IMR-90 (cell line): ENCODE data around the gene ELF2. TPM values are rescaled to one million over a fixed set of nuclear protein-coding genes. Genes with fewer than 3 reads are reported as not detected.

Source experiments
- ATAC-seq: fragments of 200-7000 bp; cut with Tn5 transposase; 2 replicates; pipeline ENCODE4 v1.9.1; 2020; ENCODE audit warnings: low read depth, mild to moderate bottlenecking, moderate library complexity
- BruUV-seq: library from RNA; stranded (reverse); fragments of 400-500 nt; replicated peaks from 2 replicates; lab custom pipeline; 2021; lab: Mats Ljungman, UMichigan
- CTCF ChIA-PET: fragments of 300-600 bp; formaldehyde crosslinking; extraction: SDS; loops from one replicate; lab custom pipeline; 2021; ENCODE audit warnings: antibody characterized with exemption; lab: Yijun Ruan, JAX
- POLR2A ChIA-PET: fragments of 300-600 bp; sonication (Branson Sonifier 250); formaldehyde crosslinking; loops from one replicate; lab custom pipeline; 2022; ENCODE audit warnings: antibody characterized with exemption; ENCODE audit not compliant: unreplicated experiment; lab: Charles Lee
- DNase-seq: peaks from one replicate; pipeline ENCODE4 v3.0.0; 2013
- H2AFZ ChIP-seq: replicated peaks from 2 replicates; pipeline ENCODE3; 2013; ENCODE audit warnings: low read length, mild to moderate bottlenecking; ENCODE audit not compliant: poor library complexity
- H2AK5ac ChIP-seq: 2 replicates; pipeline ENCODE4 v1.6.1; 2013; ENCODE audit warnings: low read depth, low read length, inconsistent platforms
- H2AK9ac ChIP-seq: replicated peaks from 2 replicates; pipeline ENCODE3; 2013; ENCODE audit warnings: mild to moderate bottlenecking, low read depth, low read length, moderate library complexity; ENCODE audit not compliant: poor library complexity
- H2BK120ac ChIP-seq: 2 replicates; pipeline ENCODE4 v1.6.1; 2013; ENCODE audit warnings: low read depth, low read length, inconsistent platforms
- H2BK15ac ChIP-seq: 3 replicates; pipeline ENCODE4 v1.6.1; 2013; ENCODE audit warnings: low read depth, low read length, inconsistent platforms
- H2BK20ac ChIP-seq: 2 replicates; pipeline ENCODE4 v1.6.1; 2013; ENCODE audit warnings: low read depth, mild to moderate bottlenecking, inconsistent platforms, low read length, moderate library complexity
- H2BK5ac ChIP-seq: 2 replicates; pipeline ENCODE4 v1.6.1; 2013; ENCODE audit warnings: mild to moderate bottlenecking, low read depth, low read length, inconsistent platforms; ENCODE audit not compliant: poor library complexity, severe bottlenecking
- H3K14ac ChIP-seq: replicated peaks from 2 replicates; pipeline ENCODE4 v1.6.1; 2013; ENCODE audit warnings: low read depth, low read length, inconsistent platforms
- H3K18ac ChIP-seq: 2 replicates; pipeline ENCODE4 v1.6.1; 2013; ENCODE audit warnings: low read depth, low read length, control low read depth
- H3K23ac ChIP-seq: 2 replicates; pipeline ENCODE4 v1.6.1; 2013; ENCODE audit warnings: low read depth, low read length, inconsistent platforms
- H3K27ac ChIP-seq: 2 replicates; pipeline ENCODE4 v1.5.1; 2013; ENCODE audit warnings: mild to moderate bottlenecking, control low read depth, low read length; ENCODE audit not compliant: insufficient read depth
- H3K27me3 ChIP-seq: 2 replicates; pipeline ENCODE4 v1.6.1; 2013; ENCODE audit warnings: low read length; ENCODE audit not compliant: control insufficient read depth, insufficient read depth
- H3K36me3 ChIP-seq: 2 replicates; pipeline ENCODE4 v1.6.1; 2013; ENCODE audit warnings: low read length, mixed read lengths; ENCODE audit not compliant: control insufficient read depth, insufficient read depth
- H3K4ac ChIP-seq: 2 replicates; pipeline ENCODE4 v1.6.1; 2013; ENCODE audit warnings: low read depth, low read length, inconsistent platforms
- H3K4me1 ChIP-seq: 2 replicates; pipeline ENCODE4 v1.6.1; 2013; ENCODE audit warnings: low read length, mixed read lengths; ENCODE audit not compliant: control insufficient read depth, insufficient read depth
- H3K4me2 ChIP-seq: 2 replicates; pipeline ENCODE4 v1.6.1; 2013; ENCODE audit warnings: low read depth, mild to moderate bottlenecking, control low read depth, low read length, moderate library complexity
- H3K4me3 ChIP-seq: 2 replicates; pipeline ENCODE4 v1.5.1; 2013; ENCODE audit warnings: low read depth, mild to moderate bottlenecking, control low read depth, low read length, moderate library complexity; ENCODE audit not compliant: insufficient read depth
- H3K56ac ChIP-seq: 2 replicates; pipeline ENCODE4 v1.6.1; 2013; ENCODE audit warnings: low read length, inconsistent platforms; ENCODE audit not compliant: insufficient read depth; ENCODE audit errors: extremely low read depth
- H3K79me1 ChIP-seq, 2 experiments: 2 replicates each; pipeline ENCODE4 v1.6.1; 2013; ENCODE audit warnings: low read length in 2 of 2, inconsistent platforms in 1 of 2, low read depth in 1 of 2
- H3K9ac ChIP-seq: 2 replicates; pipeline ENCODE4 v1.6.1; 2013; ENCODE audit warnings: low read depth, low read length, control low read depth
- H3K9me1 ChIP-seq: 2 replicates; pipeline ENCODE4 v1.6.1; 2013; ENCODE audit warnings: low read length, inconsistent platforms; ENCODE audit not compliant: insufficient read depth
- H3K9me3 ChIP-seq: 2 replicates; pipeline ENCODE4 v1.6.1; 2013; ENCODE audit warnings: low read length; ENCODE audit not compliant: control insufficient read depth, insufficient read depth
- H4K20me1 ChIP-seq: 2 replicates; pipeline ENCODE4 v1.6.1; 2013; ENCODE audit warnings: low read length, inconsistent platforms; ENCODE audit not compliant: insufficient read depth
- H4K5ac ChIP-seq: 2 replicates; pipeline ENCODE4 v1.6.1; 2013; ENCODE audit warnings: mild to moderate bottlenecking, low read depth, low read length, control low read depth
- H4K8ac ChIP-seq, 2 experiments: 2 replicates each; pipeline ENCODE4 v1.6.1; 2013; ENCODE audit warnings: low read depth in 2 of 2, low read length in 2 of 2, control low read depth in 1 of 2, inconsistent platforms in 1 of 2
- H4K91ac ChIP-seq: 2 replicates; pipeline ENCODE4 v1.6.1; 2013; ENCODE audit warnings: low read depth, low read length, inconsistent platforms; ENCODE audit not compliant: insufficient read depth
- BHLHE40 ChIP-seq: fragments of 150-350 bp; IDR thresholded peaks from 2 replicates; pipeline ENCODE4 v1.6.1; 2016; ENCODE audit warnings: mild to moderate bottlenecking, low read depth, low read length
- CEBPB ChIP-seq: IDR thresholded peaks from 2 replicates; pipeline ENCODE4 v1.6.1; 2012; ENCODE audit warnings: low read depth, low read length, improper control_type of control experiment
- CHD1 ChIP-seq: IDR thresholded peaks from 2 replicates; pipeline ENCODE4 v1.6.1; 2012; ENCODE audit warnings: low read depth, low read length, improper control_type of control experiment
- FOS ChIP-seq: fragments of 150-350 bp; IDR thresholded peaks from 2 replicates; pipeline ENCODE4 v1.6.1; 2016; ENCODE audit warnings: low read depth, low read length
- MAFK ChIP-seq: IDR thresholded peaks from 2 replicates; pipeline ENCODE4 v1.6.1; 2012; ENCODE audit warnings: low read depth, low read length, improper control_type of control experiment
- MAZ ChIP-seq: IDR thresholded peaks from 2 replicates; pipeline ENCODE4 v1.6.1; 2012; ENCODE audit warnings: low read depth, mild to moderate bottlenecking, low read length, improper control_type of control experiment, moderate library complexity, borderline replicate concordance
- MXI1 ChIP-seq: IDR thresholded peaks from 2 replicates; pipeline ENCODE4 v1.6.1; 2012; ENCODE audit warnings: low read depth, mild to moderate bottlenecking, low read length, moderate library complexity, borderline replicate concordance
- NFE2L2 ChIP-seq: fragments of 150-350 bp; IDR thresholded peaks from 2 replicates; pipeline ENCODE4 v1.6.1; 2016; ENCODE audit warnings: low read depth, mild to moderate bottlenecking, low read length
- POLR2A ChIP-seq: IDR thresholded peaks from 2 replicates; pipeline ENCODE4 v1.6.1; 2012; ENCODE audit warnings: mild to moderate bottlenecking, low read depth, low read length
- RAD21 ChIP-seq: IDR thresholded peaks from 2 replicates; pipeline ENCODE4 v1.6.1; 2012; ENCODE audit warnings: low read length, improper control_type of control experiment
- RCOR1 ChIP-seq: IDR thresholded peaks from 2 replicates; pipeline ENCODE4 v1.6.1; 2012; ENCODE audit warnings: mild to moderate bottlenecking, low read length, improper control_type of control experiment; ENCODE audit not compliant: insufficient replicate concordance
- RFX5 ChIP-seq: IDR thresholded peaks from 2 replicates; pipeline ENCODE4 v1.8.0; 2012; ENCODE audit warnings: low read depth, mild to moderate bottlenecking, low read length, moderate library complexity
- SMC3 ChIP-seq: fragments of 150-350 bp; IDR thresholded peaks from 2 replicates; pipeline ENCODE4 v1.6.1; 2016; ENCODE audit warnings: low read depth, mild to moderate bottlenecking, antibody characterized with exemption, low read length, moderate library complexity
- WGBS, 2 experiments: methylation state at CpG; one replicate each; pipeline versions ENCODE4 v1.1.5 to v1.1.7; 2013; ENCODE audit warnings: missing lambda C conversion rate in 2 of 2; ENCODE audit not compliant: insufficient read length in 1 of 2; ENCODE audit errors: extremely low coverage in 2 of 2; 5-methylcytosine and 5-hydroxymethylcytosine counted together
- dilution Hi-C: fragments of 300-500 bp; cut with HindIII; formaldehyde crosslinking; loops from one replicate; pipeline ENCODE4 v1.14.3; 2018; ENCODE audit warnings: low sequenced_read_pairs; ENCODE audit not compliant: unreplicated experiment
- in situ Hi-C: fragments of 300-500 bp; cut with MboI; formaldehyde crosslinking; loops from 3 replicates; pipeline ENCODE4 v1.14.3; 2019; ENCODE audit warnings: low sequenced_read_pairs, inconsistent platforms, mixed read lengths
- intact Hi-C: fragments of 100-400 bp; cut with micrococcal nuclease; formaldehyde crosslinking; loops from 2 replicates; pipeline ENCODE4 v1.10.0; 2022
- polyA plus RNA-seq, 3 experiments: library from polyadenylated mRNA; depleted of rRNA; stranded (reverse); fragments of >200 nt; gene quantifications; 2 replicates each; pipeline ENCODE4 v1.2.3, GENCODE V29; 2012; ENCODE audit warnings: low replicate concordance in 1 of 3
- total RNA-seq: library from RNA; depleted of rRNA; stranded (reverse); fragments of >200 nt; gene quantifications from 2 replicates; pipeline ENCODE4 v1.2.3, GENCODE V29; 2012
- TF ChIP-seq, protein P1 (sequence below): conservative IDR thresholded peaks from 2 replicates; pipeline ENCODE4 v1.5.1; 2012; ENCODE audit warnings: mild to moderate bottlenecking, low read depth, low read length, improper control_type of control experiment
- TF ChIP-seq, protein P2 (sequence below): fragments of 150-350 bp; IDR thresholded peaks from 2 replicates; pipeline ENCODE4 v1.6.1; 2016; ENCODE audit warnings: low read depth, mild to moderate bottlenecking, low read length, moderate library complexity, borderline replicate concordance
- TF ChIP-seq, protein P3 (sequence below): fragments of 150-350 bp; IDR thresholded peaks from 2 replicates; pipeline ENCODE4 v1.6.1; 2017; ENCODE audit warnings: mild to moderate bottlenecking, antibody characterized with exemption, low read length, low read depth

Gene ELF2
- total and polyA plus RNA-seq, 2 of the 4 experiments (the other 2 are of a cell fraction), result 14.5 to 42.3 TPM

DNA sequence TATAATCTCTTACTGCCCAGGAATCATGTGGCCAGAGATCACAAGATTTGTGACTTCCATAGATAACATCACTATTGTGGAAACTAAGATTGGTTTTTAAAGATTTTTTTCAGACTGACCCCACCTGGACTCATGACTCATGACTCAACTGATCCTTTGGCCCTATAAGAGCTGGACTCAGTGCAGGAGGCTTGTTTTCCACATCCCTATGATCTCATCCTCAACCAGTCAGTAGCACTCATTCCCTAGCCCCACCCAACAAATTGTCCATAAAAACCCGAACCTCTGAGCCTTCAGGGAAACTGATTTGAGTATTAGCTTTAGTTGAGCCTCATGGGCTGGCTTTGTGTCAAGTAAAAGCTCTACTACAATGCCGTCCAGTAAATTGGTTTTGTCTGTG lies 169.4 kb downstream of the ELF2 start:
- Histone ChIP-seq H3K14ac (no peak overlapping the region), H3K4ac (no peak overlapping the region), H3K27me3 (no peaks in the 10 kb centered on the region), H2AK5ac (no peak overlapping the region), H3K36me3 (no peaks in the 10 kb centered on the region), H3K9me3 (peaks cover 5% of the 10 kb centered on the region), H3K18ac (no peak overlapping the region), H3K56ac (no peak overlapping the region), H4K91ac (no peak overlapping the region), H3K4me2 (no peak overlapping the region), H2BK120ac (no peak overlapping the region), H4K20me1 (no peaks in the 10 kb centered on the region), H3K23ac (no peak overlapping the region), H4K5ac (no peak overlapping the region), H3K4me1 (no peaks in the 10 kb centered on the region), H2AFZ (no peak overlapping the region), H3K27ac (no peak overlapping the region), H3K4me3 (no peak overlapping the region), H2BK15ac (no peak overlapping the region), H4K8ac (no peak overlapping the region), H2BK20ac (no peak overlapping the region), H3K79me1 (no peaks in the 10 kb centered on the region), H3K9ac (no peak overlapping the region), H2BK5ac (no peak overlapping the region), H3K9me1 (no peaks in the 10 kb centered on the region), H2AK9ac (no peak overlapping the region)
- BruUV-seq, result no TSS peak
- ChIA-PET POLR2A (no interaction called here), CTCF (no interaction called here)
- intact Hi-C loops (no loop called here), dilution Hi-C loops (no loop called here), in situ Hi-C loops (no loop called here)
- ATAC-seq (no peak), DNase-seq (no peak)
- TF ChIP-seq FOS (no peak), MAFK (no peak), RFX5 (no peak), MXI1 (no peak), RCOR1 (no peak), NFE2L2 (no peak), CEBPB (no peak), POLR2A (no peak), BHLHE40 (no peak), CHD1 (no peak), RAD21 (no peak), SMC3 (no peak), MAZ (no peak)
- TF ChIP-seq, protein P1, sequence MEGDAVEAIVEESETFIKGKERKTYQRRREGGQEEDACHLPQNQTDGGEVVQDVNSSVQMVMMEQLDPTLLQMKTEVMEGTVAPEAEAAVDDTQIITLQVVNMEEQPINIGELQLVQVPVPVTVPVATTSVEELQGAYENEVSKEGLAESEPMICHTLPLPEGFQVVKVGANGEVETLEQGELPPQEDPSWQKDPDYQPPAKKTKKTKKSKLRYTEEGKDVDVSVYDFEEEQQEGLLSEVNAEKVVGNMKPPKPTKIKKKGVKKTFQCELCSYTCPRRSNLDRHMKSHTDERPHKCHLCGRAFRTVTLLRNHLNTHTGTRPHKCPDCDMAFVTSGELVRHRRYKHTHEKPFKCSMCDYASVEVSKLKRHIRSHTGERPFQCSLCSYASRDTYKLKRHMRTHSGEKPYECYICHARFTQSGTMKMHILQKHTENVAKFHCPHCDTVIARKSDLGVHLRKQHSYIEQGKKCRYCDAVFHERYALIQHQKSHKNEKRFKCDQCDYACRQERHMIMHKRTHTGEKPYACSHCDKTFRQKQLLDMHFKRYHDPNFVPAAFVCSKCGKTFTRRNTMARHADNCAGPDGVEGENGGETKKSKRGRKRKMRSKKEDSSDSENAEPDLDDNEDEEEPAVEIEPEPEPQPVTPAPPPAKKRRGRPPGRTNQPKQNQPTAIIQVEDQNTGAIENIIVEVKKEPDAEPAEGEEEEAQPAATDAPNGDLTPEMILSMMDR, result no peak
- TF ChIP-seq, protein P2, sequence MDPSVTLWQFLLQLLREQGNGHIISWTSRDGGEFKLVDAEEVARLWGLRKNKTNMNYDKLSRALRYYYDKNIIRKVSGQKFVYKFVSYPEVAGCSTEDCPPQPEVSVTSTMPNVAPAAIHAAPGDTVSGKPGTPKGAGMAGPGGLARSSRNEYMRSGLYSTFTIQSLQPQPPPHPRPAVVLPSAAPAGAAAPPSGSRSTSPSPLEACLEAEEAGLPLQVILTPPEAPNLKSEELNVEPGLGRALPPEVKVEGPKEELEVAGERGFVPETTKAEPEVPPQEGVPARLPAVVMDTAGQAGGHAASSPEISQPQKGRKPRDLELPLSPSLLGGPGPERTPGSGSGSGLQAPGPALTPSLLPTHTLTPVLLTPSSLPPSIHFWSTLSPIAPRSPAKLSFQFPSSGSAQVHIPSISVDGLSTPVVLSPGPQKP, result no peak
- TF ChIP-seq, protein P3, sequence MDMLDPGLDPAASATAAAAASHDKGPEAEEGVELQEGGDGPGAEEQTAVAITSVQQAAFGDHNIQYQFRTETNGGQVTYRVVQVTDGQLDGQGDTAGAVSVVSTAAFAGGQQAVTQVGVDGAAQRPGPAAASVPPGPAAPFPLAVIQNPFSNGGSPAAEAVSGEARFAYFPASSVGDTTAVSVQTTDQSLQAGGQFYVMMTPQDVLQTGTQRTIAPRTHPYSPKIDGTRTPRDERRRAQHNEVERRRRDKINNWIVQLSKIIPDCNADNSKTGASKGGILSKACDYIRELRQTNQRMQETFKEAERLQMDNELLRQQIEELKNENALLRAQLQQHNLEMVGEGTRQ, result no peak
- no CpG with 5 or more reads among the region's 2 CpGs for WGBS, 2 experiments
